ENCODE data around the gene SLC38A8.

SLC38A8 gene

GRCh38 chr16:84047206-84047605 is 4.6 kb upstream of the SLC38A8 start:
- H3K4me1 ChIP-seq (ENCODE audit: low read length), result no peaks in the 10 kb centered on the region
- no peak overlapping the region for H3K9ac ChIP-seq (ENCODE audit: low read length)
- no peaks in the 10 kb centered on the region; the same call in none of the 2 replicates for H3K27me3 ChIP-seq (ENCODE audit: low read depth, low read length)
- no peak overlapping the region for H3K27ac ChIP-seq (ENCODE audit: low read length)
- no peaks in the 10 kb centered on the region for H4K20me1 ChIP-seq (ENCODE audit: insufficient read depth, low read length)
- no peaks in the 10 kb centered on the region for H3K9me3 ChIP-seq (ENCODE audit: insufficient read depth, low read length)
- TF ChIP-seq, protein P1, sequence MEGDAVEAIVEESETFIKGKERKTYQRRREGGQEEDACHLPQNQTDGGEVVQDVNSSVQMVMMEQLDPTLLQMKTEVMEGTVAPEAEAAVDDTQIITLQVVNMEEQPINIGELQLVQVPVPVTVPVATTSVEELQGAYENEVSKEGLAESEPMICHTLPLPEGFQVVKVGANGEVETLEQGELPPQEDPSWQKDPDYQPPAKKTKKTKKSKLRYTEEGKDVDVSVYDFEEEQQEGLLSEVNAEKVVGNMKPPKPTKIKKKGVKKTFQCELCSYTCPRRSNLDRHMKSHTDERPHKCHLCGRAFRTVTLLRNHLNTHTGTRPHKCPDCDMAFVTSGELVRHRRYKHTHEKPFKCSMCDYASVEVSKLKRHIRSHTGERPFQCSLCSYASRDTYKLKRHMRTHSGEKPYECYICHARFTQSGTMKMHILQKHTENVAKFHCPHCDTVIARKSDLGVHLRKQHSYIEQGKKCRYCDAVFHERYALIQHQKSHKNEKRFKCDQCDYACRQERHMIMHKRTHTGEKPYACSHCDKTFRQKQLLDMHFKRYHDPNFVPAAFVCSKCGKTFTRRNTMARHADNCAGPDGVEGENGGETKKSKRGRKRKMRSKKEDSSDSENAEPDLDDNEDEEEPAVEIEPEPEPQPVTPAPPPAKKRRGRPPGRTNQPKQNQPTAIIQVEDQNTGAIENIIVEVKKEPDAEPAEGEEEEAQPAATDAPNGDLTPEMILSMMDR (IDR thresholded peaks at IDR 0.05; ENCODE audit: low read depth, low read length), result no peak
- no peak for TF ChIP-seq EZH2phosphoT487 (IDR thresholded peaks at IDR 0.05; ENCODE audit: low read depth)
- H3K4me3 ChIP-seq (ENCODE audit: low read length), result no peak overlapping the region
- no peaks in the 10 kb centered on the region for H3K36me3 ChIP-seq (replicated peaks; ENCODE audit: low read depth, low read length)
- no peak overlapping the region for H2AFZ ChIP-seq (ENCODE audit: low read depth, low read length)
- no peaks in the 10 kb centered on the region for H3K79me2 ChIP-seq (ENCODE audit: low read length)
- no peak overlapping the region for H3K4me2 ChIP-seq (ENCODE audit: low read length)

- no peaks in the 10 kb centered on the region for H3K4me1 ChIP-seq (ENCODE audit: low read length)
- H2AFZ ChIP-seq (ENCODE audit: low read depth, low read length), result no peak overlapping the region
- H4K20me1 ChIP-seq (ENCODE audit: insufficient read depth, low read length), result no peaks in the 10 kb centered on the region
- no peak overlapping the region for H3K4me3 ChIP-seq (ENCODE audit: low read length)
- H3K27me3 ChIP-seq (ENCODE audit: low read depth, low read length), result no peaks in the 10 kb centered on the region; the same call in none of the 2 replicates
- no peaks in the 10 kb centered on the region for H3K9me3 ChIP-seq (ENCODE audit: insufficient read depth, low read length)
- H3K4me2 ChIP-seq (ENCODE audit: low read length), result no peak overlapping the region
- no peak overlapping the region for H3K27ac ChIP-seq (ENCODE audit: low read length)
- H3K36me3 ChIP-seq (replicated peaks; ENCODE audit: low read depth, low read length), result no peaks in the 10 kb centered on the region
- H3K79me2 ChIP-seq (ENCODE audit: low read length), result no peaks in the 10 kb centered on the region
- no peak overlapping the region for H3K9ac ChIP-seq (ENCODE audit: low read length)
- no peak for TF ChIP-seq EZH2phosphoT487 (IDR thresholded peaks at IDR 0.05; ENCODE audit: low read depth)
- TF ChIP-seq, protein P1 (IDR thresholded peaks at IDR 0.05; ENCODE audit: low read depth, low read length), result no peak
Observed at GRCh38 chr16:84045818-84046470, 3.3 kb upstream of the SLC38A8 start.

DNA sequence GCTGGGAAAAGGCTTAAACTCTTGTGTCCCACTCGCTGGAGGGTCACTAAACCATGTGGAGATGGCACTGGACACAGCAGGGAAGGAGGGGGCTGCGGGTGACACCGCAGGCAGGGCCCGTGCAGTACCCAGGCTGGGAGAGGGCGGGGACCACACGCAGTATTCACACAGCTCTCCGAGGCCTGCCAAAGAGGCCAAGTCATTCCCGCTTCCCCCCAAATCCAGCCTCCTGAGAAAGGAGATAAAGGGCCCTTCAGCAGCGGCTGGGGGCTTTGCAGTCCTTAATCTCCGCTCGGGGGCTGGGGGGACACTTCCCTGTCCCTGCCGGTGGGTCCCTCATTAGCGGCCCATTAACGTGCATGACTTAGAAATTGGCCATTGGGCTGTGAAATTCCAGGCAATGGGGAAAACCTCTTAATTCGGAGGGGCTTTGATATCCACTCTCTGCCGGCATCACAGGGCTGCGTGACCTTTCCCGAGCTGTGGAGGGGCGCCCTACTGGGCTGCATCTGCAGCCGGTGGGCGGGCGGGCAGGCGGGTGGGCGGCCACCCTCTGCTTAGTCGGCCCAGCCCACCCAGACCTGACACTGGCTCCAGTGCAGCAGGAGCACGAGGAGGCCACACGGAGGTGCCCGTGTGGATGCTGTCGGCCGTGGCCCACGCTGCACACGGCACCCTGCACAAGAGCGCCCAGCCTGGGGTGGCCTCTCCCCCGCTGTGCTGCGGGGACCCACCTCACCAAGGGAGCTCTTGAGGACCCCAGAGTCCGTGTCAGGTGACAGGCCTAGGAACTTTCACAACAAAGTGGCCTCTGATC is 2.6 kb upstream of the SLC38A8 start:
- Histone ChIP-seq H3K4me2 (ENCODE audit: low read length) (no peak overlapping the region), H3K4me1 (ENCODE audit: low read length) (no peaks in the 10 kb centered on the region), H3K9ac (ENCODE audit: low read length) (no peak overlapping the region), H3K27ac (ENCODE audit: low read length) (no peak overlapping the region), H2AFZ (ENCODE audit: low read depth, low read length) (no peak overlapping the region), H3K79me2 (ENCODE audit: low read length) (no peaks in the 10 kb centered on the region), H3K36me3 (replicated peaks; ENCODE audit: low read depth, low read length) (no peaks in the 10 kb centered on the region), H4K20me1 (ENCODE audit: insufficient read depth, low read length) (no peaks in the 10 kb centered on the region), H3K9me3 (ENCODE audit: insufficient read depth, low read length) (no peaks in the 10 kb centered on the region), H3K27me3 (ENCODE audit: low read depth, low read length) (no peaks in the 10 kb centered on the region; the same call in none of the 2 replicates), H3K4me3 (ENCODE audit: low read length) (no peak overlapping the region)
- no peak for TF ChIP-seq EZH2phosphoT487 (IDR thresholded peaks at IDR 0.05; ENCODE audit: low read depth)
- TF ChIP-seq, protein P1 (IDR thresholded peaks at IDR 0.05; ENCODE audit: low read depth, low read length), result no peak

DNA sequence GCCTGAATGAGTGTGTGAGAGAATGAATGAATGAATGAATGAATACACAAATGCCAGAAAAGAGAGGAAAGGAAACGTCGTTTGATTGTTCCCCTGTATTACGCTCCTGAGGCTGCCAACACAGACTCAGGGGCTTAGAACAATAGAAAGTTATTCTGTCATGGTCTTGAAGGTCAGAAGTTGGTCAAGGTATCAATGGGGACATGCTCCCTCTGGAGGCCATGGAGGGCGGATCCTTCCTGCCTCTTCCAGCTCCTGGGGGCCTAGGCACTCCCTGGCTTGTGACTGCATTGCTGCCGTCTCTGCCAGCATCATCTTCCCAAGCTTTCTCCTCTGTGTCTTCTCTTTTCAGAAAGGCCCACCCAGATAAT is 1.5 kb upstream of the SLC38A8 start:
- H3K9me3 ChIP-seq (ENCODE audit: insufficient read depth, low read length), result no peaks in the 10 kb centered on the region
- H3K4me2 ChIP-seq (ENCODE audit: low read length), result no peak overlapping the region
- no peaks in the 10 kb centered on the region for H3K36me3 ChIP-seq (replicated peaks; ENCODE audit: low read depth, low read length)
- no peak overlapping the region for H3K27ac ChIP-seq (ENCODE audit: low read length)
- no peaks in the 10 kb centered on the region for H3K79me2 ChIP-seq (ENCODE audit: low read length)
- H2AFZ ChIP-seq (ENCODE audit: low read depth, low read length), result no peak overlapping the region
- no peak overlapping the region for H3K9ac ChIP-seq (ENCODE audit: low read length)
- TF ChIP-seq EZH2phosphoT487 (IDR thresholded peaks at IDR 0.05; ENCODE audit: low read depth), result no peak
- H3K4me3 ChIP-seq (ENCODE audit: low read length), result no peak overlapping the region
- H4K20me1 ChIP-seq (ENCODE audit: insufficient read depth, low read length), result no peaks in the 10 kb centered on the region
- no peaks in the 10 kb centered on the region for H3K4me1 ChIP-seq (ENCODE audit: low read length)
- no peaks in the 10 kb centered on the region; the same call in none of the 2 replicates for H3K27me3 ChIP-seq (ENCODE audit: low read depth, low read length)
